GM21381 (cell line): ENCODE results near the gene LPCAT1.
"Not testable (repeated sequence)": the region's sequence is repeated elsewhere in the genome, so short reads cannot be mapped to it uniquely, and the experiment has no call there.

Experiments
- ATAC-seq: cut with Tn5 transposase; IDR thresholded peaks from one replicate; pipeline ENCODE4 v1.9.1; 2021; ENCODE audit warnings: mild to moderate bottlenecking, moderate library complexity; ENCODE audit not compliant: unreplicated experiment

Gene LPCAT1

DNA sequence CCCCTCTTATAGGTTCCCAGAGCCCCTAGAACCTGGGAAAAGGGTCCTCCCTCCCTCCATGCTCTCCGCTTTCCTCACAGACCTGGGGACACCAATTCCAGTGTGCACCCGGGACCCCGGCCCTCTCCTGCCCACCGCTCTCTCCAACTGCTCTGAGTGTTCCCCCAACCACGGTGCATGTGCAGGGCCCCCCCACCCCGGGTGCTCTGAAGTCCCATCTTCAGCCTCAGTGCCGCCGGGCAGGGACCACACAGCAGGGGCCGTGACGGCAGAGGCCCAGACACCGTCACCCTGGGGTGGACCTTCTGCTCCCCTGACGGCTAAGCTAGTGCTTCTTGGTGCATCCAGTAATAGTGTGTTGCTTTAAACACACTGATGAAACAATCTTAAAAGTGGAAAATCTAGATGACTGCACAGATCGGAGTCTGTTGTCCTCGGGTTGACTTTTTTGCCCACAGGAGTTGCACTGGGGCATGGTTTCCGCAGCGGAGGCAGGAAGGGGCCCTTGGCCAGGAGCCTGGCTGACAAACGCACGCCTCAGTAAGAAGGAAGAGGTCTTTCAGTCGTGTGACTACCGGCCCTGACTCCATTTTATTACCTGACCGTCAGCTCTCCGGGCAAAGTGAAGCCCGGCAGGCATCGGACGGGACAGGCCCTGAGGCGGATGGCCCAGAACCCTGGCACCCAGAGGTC, 42.3 kb downstream of the LPCAT1 start:
- no peak for ATAC-seq

GRCh38 chr5:1480806-1481205, 43.0 kb downstream of the LPCAT1 start:
- no peak for ATAC-seq

- no peak for ATAC-seq
These were observed 43.5 kb downstream of the LPCAT1 start for GRCh38 chr5:1480217-1480616.

DNA sequence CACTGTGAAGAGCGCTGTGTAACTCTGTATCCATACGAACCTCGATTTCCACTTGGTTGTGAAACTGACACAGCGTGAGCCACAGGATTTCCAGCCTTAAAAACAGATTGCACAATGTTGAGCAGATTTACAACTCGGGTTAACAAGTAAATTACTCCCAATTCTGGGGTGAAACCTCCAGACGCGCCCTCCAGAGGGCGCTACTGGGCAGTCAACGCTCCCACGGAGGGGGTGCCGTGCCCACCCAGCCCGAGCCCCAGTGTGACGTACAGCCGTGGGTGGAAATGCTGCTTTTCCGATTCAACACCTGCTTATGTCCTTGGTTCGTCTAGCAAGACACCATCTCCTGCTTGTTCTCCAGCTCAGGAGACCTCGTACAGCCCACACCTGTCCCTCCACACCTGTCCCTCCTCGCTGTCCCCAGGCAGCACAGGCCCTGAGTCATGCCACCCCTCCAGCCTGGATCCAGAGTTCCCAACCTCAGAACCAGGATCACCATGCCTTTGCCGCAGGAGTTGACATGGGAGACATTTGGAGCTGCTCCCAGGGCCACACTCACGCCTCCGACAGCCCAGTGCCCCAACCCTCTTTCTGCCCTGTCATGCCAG, 44.1 kb downstream of the LPCAT1 start:
- no peak for ATAC-seq

- ATAC-seq, result no peak
These were observed 44.7 kb downstream of the LPCAT1 start for GRCh38 chr5:1479066-1479465.

- no peak for ATAC-seq
These were observed 45.3 kb downstream of the LPCAT1 start for GRCh38 chr5:1478271-1479035.

- no peak for ATAC-seq
These were observed 46.4 kb downstream of the LPCAT1 start for GRCh38 chr5:1477341-1477740.

DNA sequence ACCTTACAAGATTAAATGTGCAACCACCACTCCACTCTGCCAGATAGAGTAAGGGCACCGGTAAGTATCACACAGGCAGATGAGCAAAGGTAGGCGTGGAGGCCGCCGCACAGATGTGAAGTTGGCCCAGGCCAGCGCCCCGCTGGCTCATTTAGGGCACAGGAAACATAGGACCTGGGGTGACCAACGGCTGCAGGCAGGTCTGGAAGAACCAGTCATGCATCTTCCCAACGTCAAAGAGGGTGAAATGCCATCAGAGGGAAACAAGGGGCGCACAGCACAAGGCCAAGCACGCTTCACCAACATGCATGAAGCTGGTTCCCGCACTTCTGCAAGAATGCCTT, 46.8 kb downstream of the LPCAT1 start:
- ATAC-seq, result no peak

DNA sequence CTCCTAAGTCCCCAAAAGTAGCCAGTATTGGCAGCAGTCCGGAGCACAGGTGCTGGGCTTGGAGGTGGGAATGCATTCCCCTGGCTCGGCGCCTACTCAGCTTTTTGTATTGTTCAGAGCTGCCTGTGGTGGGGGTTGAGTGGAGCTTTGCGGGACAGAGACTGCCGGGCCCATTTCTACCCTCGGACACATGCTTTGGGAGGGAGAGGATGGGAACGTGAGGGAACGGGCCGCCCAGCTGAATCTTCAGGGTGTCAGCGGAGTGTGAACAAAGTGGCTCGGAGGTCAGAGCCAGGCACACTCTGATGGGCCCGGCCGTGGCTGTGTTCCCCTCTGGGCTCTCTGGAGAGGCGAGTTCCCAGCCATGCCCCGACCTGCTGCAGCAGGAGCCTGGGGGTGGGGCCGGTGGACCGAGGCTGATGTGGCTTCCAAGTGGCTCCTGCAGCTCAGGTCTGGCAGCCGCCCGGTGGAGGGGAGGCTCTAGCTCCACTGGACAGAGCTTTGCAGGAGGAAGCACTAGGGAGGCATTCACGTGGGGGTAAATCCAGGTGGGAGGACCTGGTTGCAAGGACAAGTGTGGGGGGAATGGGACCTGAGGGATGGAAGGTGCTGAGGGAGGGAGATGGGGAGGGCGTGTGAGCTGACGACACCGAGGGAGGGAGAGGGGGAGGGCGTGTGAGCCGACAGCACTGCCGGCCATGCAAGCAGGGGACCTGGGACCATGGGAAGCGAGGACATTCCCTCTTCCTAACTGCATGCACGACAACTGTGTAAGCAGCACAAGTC, 47.4 kb downstream of the LPCAT1 start:
- no peak for ATAC-seq

DNA sequence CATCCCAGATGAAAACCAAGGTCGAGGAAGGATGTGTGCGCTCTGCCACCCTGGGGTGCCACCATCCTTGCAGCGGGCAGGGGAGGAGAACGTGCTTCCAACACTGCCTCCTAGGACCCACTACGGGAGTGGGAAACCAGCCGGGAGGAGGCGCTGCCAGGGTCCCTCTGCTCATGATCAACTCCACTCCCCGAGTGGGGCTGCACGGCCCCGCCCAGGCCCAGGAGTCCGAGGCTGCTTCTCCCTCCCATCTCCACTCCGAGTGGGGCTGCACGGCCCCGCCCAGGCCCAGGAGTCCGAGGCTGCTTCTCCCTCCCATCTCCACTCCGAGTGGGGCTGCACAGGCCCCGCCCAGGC, 48.2 kb downstream of the LPCAT1 start:
- not testable (repeated sequence) for ATAC-seq

DNA sequence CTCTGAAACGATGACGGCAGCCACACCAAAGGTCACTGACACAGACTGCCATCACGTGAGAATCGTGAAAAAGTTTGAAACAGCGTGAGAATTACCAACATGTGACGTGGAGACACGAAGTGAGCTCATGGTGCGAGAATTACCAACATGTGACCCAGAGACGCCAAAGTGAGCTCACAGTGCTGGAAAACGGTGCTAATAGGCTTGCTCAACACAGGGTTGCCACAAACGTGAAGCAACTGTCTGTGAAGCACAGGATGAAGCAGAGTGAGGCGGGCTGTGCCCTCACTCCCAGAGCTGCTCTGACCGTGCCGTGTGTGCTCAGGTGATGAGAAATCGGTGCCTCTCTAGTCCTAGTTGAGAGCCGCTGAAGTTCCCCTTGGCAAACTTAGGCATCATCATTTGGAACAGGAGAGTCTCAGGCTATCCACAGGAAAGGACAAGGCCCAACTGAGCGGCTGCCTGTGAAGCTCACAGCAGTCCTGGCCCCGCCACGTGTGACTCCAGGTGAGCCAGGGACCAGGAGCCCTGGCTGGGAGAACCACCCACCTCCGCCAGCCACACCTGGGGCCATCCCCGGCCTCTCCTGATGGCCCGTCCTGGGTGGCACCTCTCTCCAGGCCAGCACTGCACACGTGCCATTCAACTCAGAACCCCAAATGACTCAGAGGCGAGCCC, 48.8 kb downstream of the LPCAT1 start:
- no peak for ATAC-seq

GRCh38 chr5:1474183-1474839, 49.4 kb downstream of the LPCAT1 start:
- no peak for ATAC-seq

GRCh38 chr5:1473746-1474145, 50.0 kb downstream of the LPCAT1 start:
- ATAC-seq, result no peak

DNA sequence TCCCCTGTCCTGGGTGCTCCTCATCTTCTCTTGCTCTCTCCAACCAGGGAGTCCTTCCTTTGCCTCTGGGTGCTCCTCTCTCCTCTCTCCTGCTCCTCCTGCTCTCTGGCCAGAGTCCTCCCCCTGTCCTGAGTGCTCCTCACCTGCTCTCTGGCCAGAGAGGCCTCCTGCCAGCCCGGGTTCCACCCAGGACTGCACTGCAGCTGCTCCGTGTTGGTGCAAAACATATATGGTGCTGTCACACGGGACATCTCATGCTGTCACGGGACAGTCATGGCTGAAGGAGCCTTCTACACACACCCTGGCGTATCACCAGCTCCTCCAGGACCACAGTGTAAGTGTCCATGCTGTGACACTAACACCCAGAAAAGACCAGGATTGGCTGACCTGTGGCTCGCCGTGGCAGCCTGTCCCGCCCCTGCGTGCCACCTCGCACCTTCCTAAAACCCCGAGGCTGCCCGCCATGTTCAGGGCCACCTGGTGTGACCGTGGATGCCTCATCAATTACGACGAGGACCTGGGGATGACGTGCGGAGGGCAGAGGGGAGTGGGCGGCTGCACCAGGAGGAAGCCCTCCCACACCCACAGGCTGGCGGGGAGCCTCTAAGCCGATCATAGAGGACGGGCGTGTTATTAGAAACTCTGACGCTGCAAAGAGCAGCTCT, 50.7 kb downstream of the LPCAT1 start:
- ATAC-seq, result no peak

DNA sequence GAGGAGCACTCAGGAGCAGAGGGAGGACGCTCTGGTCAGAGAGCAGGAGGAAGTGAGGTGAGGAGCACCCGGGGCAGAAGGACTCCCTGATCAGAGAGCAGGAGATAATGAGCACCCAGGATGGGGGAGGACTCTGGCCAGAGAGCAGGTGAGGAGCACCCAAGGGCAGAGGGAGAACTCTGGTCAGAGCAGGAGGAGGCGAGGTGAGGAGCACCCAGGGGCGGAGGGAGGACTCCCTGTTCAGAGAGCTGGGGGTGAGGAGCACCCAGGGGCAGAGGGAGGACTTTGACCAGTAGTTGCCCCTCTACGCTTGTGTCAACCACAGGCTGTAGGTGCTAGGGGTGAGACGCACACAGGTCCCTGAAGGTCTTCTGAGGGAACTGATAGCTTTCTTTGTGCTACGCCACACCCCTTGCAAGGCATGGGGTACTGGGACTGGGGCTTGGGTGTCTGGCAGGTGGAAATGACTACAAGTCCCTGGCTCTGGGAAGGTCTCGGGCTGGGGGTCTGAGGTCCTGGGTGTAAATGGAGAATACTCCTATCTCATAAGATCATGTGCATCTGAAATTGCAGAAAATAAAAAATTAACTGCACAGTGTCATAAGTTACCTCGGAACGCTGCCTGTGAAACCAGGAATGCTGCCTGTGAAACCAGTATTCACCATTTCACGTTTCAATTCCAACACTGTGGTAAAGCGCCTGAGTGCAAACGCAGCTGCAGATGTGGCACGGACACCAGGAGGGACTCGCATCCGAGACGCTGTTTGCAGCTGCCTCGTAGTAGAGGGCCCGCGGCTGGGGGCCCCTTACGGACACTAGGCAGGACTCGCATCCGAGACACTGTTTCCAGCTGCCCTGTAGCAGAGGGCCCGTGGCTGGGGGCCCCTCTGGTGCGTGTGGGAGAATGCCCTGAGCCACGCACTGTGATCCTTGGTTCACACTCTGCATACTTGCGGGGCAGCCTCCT, 51.5 kb downstream of the LPCAT1 start:
- no peak for ATAC-seq

- no peak for ATAC-seq
These were observed 52.4 kb downstream of the LPCAT1 start for GRCh38 chr5:1471240-1471853.

DNA sequence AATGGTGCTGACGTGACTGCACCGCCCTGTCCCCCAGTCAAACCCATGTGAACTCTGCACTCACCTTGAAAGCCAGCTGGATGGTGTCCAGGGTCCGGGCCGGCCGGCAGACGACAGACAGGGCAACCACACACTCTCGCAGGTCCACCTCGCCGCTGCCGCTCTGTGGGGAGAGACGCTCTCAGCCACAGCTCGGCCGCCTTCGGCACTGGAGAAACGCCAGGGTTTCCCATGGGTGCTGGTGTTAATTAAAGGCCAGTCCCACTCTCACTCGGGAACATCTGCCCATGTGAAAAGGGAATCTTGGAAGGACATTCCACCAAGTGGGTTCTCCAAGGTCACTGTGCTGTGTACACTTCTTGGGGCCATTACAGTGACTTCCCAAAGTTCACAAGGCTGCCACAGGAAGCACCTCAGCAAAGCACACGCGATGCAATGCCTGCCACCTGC, 53.0 kb downstream of the LPCAT1 start:
- no peak for ATAC-seq
